ENCODE data around the gene RLN1. TPM values are rescaled to one million over a fixed set of nuclear protein-coding genes. Genes with fewer than 3 reads are reported as not detected.

Gene RLN1
- total RNA-seq, 1 experiment from 2014 or later = 0.87 TPM

DNA sequence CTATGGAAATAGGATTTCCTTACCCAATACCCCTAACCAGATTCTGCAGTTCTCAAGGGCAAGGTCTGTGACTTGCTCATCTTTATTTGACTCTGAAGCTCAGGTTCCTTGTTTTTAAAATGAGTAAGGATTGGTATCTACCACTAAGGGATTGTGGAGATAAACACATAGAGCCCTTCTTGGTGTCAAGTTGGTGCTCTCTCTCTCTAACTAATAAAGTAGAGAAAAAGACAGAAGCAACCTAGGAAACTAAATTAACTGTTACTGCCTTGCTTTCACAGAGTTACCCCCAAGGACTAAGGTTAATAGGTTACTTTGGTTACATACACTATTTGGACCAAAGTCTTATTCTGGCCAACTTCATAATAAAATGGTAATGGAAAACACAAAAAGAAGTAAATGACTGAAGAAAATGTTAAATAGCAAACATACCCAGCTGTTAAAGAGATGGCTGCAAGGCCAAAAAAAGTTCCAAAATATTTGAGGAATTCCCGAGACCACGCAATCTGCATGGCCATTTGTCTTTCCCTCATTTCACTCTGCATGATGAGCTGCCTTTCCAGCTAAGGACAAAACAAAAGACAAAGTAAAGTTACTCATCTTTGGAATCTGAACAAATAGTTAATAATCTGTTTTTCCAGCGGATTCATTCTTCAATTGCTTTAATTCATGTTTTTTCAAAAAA lies 21.8 kb upstream of the RLN1 start:
- H3K4me3 Mint-ChIP-seq = no peak overlapping the region
- ChIA-PET POLR2A (no interaction called here), CTCF (interaction anchor here (0.6 to 0.9 kb wide), 2 partner anchors 12 to 603 kb away, joined by 3 read pairs; no protein-coding TSS in a partner anchor)
- no peaks in the 10 kb centered on the region for H3K9me3 Mint-ChIP-seq
- TF ChIP-seq, protein P1, sequence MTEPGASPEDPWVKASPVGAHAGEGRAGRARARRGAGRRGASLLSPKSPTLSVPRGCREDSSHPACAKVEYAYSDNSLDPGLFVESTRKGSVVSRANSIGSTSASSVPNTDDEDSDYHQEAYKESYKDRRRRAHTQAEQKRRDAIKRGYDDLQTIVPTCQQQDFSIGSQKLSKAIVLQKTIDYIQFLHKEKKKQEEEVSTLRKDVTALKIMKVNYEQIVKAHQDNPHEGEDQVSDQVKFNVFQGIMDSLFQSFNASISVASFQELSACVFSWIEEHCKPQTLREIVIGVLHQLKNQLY (CRISPR knock-in tag; IDR thresholded peaks at IDR 0.05) = no peak
- no peaks in the 10 kb centered on the region for H3K27me3 Mint-ChIP-seq (ENCODE audit: low read depth)
- 0 out of 2 replicates have a peak, but pooled peaks cover 9% of the 10 kb centered on the region for H3K4me1 Mint-ChIP-seq
- ATAC-seq (no peak), DNase-seq (ENCODE audit: low spot score) (no peak)
- H3K27ac Mint-ChIP-seq = no peak overlapping the region
- H3K36me3 Mint-ChIP-seq = no peaks in the 10 kb centered on the region

DNA sequence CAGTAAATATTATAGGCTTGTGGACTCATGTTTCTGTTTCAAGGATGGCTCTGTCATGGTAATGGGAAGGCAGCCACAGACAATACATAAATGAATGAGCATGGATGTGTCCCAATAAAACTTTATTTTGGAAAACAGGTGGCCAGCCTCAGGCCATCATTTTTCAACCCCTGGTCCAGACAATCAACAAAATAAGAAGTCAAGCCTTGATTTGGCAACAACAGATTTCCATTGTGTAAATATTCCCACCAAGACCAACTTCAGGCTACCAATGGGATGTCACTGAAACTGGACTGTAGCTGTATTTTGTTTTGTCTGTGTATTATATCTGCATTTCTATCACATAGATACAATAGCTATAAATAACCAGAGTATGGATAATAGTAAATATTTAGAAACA lies 20.7 kb upstream of the RLN1 start:
- ATAC-seq (no peak), DNase-seq (ENCODE audit: low spot score) (no peak)
- no peak overlapping the region for H3K4me3 Mint-ChIP-seq
- H3K4me1 Mint-ChIP-seq = 0 out of 2 replicates have a peak, but pooled peaks cover 9% of the 10 kb centered on the region
- H3K9me3 Mint-ChIP-seq = no peaks in the 10 kb centered on the region
- TF ChIP-seq KAT7 (CRISPR knock-in tag; IDR thresholded peaks at IDR 0.05; ENCODE audit: borderline replicate concordance) (no peak), HMGA2 (CRISPR knock-in tag; IDR thresholded peaks at IDR 0.05) (no peak), TP53 (CRISPR knock-in tag; IDR thresholded peaks at IDR 0.05) (no peak)
- TF ChIP-seq, protein P2, sequence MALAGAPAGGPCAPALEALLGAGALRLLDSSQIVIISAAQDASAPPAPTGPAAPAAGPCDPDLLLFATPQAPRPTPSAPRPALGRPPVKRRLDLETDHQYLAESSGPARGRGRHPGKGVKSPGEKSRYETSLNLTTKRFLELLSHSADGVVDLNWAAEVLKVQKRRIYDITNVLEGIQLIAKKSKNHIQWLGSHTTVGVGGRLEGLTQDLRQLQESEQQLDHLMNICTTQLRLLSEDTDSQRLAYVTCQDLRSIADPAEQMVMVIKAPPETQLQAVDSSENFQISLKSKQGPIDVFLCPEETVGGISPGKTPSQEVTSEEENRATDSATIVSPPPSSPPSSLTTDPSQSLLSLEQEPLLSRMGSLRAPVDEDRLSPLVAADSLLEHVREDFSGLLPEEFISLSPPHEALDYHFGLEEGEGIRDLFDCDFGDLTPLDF (CRISPR knock-in tag; IDR thresholded peaks at IDR 0.05) = no peak
- TF ChIP-seq, protein P3, sequence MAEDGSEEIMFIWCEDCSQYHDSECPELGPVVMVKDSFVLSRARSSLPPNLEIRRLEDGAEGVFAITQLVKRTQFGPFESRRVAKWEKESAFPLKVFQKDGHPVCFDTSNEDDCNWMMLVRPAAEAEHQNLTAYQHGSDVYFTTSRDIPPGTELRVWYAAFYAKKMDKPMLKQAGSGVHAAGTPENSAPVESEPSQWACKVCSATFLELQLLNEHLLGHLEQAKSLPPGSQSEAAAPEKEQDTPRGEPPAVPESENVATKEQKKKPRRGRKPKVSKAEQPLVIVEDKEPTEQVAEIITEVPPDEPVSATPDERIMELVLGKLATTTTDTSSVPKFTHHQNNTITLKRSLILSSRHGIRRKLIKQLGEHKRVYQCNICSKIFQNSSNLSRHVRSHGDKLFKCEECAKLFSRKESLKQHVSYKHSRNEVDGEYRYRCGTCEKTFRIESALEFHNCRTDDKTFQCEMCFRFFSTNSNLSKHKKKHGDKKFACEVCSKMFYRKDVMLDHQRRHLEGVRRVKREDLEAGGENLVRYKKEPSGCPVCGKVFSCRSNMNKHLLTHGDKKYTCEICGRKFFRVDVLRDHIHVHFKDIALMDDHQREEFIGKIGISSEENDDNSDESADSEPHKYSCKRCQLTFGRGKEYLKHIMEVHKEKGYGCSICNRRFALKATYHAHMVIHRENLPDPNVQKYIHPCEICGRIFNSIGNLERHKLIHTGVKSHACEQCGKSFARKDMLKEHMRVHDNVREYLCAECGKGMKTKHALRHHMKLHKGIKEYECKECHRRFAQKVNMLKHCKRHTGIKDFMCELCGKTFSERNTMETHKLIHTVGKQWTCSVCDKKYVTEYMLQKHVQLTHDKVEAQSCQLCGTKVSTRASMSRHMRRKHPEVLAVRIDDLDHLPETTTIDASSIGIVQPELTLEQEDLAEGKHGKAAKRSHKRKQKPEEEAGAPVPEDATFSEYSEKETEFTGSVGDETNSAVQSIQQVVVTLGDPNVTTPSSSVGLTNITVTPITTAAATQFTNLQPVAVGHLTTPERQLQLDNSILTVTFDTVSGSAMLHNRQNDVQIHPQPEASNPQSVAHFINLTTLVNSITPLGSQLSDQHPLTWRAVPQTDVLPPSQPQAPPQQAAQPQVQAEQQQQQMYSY (CRISPR knock-in tag; IDR thresholded peaks at IDR 0.05) = no peak
- TF ChIP-seq, protein P4, sequence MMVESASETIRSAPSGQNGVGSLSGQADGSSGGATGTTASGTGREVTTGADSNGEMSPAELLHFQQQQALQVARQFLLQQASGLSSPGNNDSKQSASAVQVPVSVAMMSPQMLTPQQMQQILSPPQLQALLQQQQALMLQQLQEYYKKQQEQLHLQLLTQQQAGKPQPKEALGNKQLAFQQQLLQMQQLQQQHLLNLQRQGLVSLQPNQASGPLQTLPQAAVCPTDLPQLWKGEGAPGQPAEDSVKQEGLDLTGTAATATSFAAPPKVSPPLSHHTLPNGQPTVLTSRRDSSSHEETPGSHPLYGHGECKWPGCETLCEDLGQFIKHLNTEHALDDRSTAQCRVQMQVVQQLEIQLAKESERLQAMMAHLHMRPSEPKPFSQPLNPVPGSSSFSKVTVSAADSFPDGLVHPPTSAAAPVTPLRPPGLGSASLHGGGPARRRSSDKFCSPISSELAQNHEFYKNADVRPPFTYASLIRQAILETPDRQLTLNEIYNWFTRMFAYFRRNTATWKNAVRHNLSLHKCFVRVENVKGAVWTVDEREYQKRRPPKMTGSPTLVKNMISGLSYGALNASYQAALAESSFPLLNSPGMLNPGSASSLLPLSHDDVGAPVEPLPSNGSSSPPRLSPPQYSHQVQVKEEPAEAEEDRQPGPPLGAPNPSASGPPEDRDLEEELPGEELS (CRISPR knock-in tag; IDR thresholded peaks at IDR 0.05) = no peak
- ChIA-PET CTCF (interaction anchor here (0.6 to 0.9 kb wide), 2 partner anchors 11 to 174 kb away, joined by 3 read pairs; no protein-coding TSS in a partner anchor), POLR2A (no interaction called here)
- H3K27ac Mint-ChIP-seq = no peak overlapping the region
- H3K27me3 Mint-ChIP-seq (ENCODE audit: low read depth) = no peaks in the 10 kb centered on the region
- no peaks in the 10 kb centered on the region for H3K36me3 Mint-ChIP-seq

DNA sequence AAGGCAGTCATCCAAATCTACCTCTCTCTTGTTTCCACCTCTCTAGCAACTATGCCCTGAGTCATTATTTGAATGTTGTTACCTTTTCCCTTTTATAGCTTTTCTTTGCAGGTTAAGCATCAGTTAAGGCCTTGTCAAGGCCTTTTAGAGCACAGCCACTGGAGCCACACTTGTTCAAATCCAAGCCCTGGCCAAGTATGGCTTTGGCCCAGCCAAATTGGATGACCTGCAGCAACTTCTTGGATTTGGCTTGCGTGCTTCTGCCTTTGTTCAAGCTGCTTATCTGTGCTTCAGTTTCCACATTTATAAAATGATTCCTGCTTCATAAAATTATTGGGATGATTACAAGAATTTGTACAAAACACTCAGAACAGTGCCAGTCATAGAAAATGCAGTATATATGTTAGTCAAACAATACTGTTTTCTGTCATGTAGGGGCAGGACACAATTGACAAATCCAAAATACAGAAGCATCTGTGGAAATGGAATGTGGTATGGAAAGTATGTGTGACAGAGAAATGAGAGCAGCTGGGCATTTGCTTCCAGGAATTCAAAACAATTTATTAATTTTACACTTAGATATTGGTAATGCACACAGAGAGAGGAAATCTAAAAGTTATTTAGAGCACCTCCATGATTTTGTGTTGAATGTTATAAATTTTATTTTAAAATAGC lies 17.9 kb upstream of the RLN1 start:
- ATAC-seq (no peak), DNase-seq (ENCODE audit: low spot score) (no peak)
- Mint-ChIP-seq H3K4me1 (0 out of 2 replicates have a peak, but pooled peaks cover 9% of the 10 kb centered on the region), H3K9me3 (no peaks in the 10 kb centered on the region), H3K36me3 (no peaks in the 10 kb centered on the region), H3K27me3 (ENCODE audit: low read depth) (no peaks in the 10 kb centered on the region), H3K27ac (no peak overlapping the region), H3K4me3 (no peak overlapping the region)
- ChIA-PET CTCF (no interaction called here), POLR2A (no interaction called here)
- TF ChIP-seq, protein P5, sequence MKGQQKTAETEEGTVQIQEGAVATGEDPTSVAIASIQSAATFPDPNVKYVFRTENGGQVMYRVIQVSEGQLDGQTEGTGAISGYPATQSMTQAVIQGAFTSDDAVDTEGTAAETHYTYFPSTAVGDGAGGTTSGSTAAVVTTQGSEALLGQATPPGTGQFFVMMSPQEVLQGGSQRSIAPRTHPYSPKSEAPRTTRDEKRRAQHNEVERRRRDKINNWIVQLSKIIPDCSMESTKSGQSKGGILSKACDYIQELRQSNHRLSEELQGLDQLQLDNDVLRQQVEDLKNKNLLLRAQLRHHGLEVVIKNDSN (CRISPR knock-in tag; IDR thresholded peaks at IDR 0.05) = no peak
- no peak for TF ChIP-seq TEAD4 (CRISPR knock-in tag; IDR thresholded peaks at IDR 0.05)
- no peak for TF ChIP-seq NR3C1 (CRISPR knock-in tag; conservative IDR thresholded peaks at IDR 0.05; ENCODE audit: low read depth)
- TF ChIP-seq, protein P6, sequence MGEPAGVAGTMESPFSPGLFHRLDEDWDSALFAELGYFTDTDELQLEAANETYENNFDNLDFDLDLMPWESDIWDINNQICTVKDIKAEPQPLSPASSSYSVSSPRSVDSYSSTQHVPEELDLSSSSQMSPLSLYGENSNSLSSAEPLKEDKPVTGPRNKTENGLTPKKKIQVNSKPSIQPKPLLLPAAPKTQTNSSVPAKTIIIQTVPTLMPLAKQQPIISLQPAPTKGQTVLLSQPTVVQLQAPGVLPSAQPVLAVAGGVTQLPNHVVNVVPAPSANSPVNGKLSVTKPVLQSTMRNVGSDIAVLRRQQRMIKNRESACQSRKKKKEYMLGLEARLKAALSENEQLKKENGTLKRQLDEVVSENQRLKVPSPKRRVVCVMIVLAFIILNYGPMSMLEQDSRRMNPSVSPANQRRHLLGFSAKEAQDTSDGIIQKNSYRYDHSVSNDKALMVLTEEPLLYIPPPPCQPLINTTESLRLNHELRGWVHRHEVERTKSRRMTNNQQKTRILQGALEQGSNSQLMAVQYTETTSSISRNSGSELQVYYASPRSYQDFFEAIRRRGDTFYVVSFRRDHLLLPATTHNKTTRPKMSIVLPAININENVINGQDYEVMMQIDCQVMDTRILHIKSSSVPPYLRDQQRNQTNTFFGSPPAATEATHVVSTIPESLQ (CRISPR knock-in tag; IDR thresholded peaks at IDR 0.05) = no peak
- TF ChIP-seq, protein P7, sequence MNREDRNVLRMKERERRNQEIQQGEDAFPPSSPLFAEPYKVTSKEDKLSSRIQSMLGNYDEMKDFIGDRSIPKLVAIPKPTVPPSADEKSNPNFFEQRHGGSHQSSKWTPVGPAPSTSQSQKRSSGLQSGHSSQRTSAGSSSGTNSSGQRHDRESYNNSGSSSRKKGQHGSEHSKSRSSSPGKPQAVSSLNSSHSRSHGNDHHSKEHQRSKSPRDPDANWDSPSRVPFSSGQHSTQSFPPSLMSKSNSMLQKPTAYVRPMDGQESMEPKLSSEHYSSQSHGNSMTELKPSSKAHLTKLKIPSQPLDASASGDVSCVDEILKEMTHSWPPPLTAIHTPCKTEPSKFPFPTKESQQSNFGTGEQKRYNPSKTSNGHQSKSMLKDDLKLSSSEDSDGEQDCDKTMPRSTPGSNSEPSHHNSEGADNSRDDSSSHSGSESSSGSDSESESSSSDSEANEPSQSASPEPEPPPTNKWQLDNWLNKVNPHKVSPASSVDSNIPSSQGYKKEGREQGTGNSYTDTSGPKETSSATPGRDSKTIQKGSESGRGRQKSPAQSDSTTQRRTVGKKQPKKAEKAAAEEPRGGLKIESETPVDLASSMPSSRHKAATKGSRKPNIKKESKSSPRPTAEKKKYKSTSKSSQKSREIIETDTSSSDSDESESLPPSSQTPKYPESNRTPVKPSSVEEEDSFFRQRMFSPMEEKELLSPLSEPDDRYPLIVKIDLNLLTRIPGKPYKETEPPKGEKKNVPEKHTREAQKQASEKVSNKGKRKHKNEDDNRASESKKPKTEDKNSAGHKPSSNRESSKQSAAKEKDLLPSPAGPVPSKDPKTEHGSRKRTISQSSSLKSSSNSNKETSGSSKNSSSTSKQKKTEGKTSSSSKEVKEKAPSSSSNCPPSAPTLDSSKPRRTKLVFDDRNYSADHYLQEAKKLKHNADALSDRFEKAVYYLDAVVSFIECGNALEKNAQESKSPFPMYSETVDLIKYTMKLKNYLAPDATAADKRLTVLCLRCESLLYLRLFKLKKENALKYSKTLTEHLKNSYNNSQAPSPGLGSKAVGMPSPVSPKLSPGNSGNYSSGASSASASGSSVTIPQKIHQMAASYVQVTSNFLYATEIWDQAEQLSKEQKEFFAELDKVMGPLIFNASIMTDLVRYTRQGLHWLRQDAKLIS (CRISPR knock-in tag; IDR thresholded peaks at IDR 0.05; ENCODE audit: borderline replicate concordance) = no peak
- TF ChIP-seq ZNF423 (CRISPR knock-in tag; IDR thresholded peaks at IDR 0.05) = no peak
- TF ChIP-seq IRF2 (CRISPR knock-in tag; IDR thresholded peaks at IDR 0.05; ENCODE audit: borderline replicate concordance, low read depth) = no peak
- TF ChIP-seq TP53 (CRISPR knock-in tag; IDR thresholded peaks at IDR 0.05) = no peak
- TF ChIP-seq HMGA2 (CRISPR knock-in tag; IDR thresholded peaks at IDR 0.05) = no peak
- TF ChIP-seq ZNF121 (CRISPR knock-in tag; IDR thresholded peaks at IDR 0.05) = no peak

Data from WTC11 (cell line).